ENCODE measurements around the gene CRELD2.

The CRELD2 gene

DNA sequence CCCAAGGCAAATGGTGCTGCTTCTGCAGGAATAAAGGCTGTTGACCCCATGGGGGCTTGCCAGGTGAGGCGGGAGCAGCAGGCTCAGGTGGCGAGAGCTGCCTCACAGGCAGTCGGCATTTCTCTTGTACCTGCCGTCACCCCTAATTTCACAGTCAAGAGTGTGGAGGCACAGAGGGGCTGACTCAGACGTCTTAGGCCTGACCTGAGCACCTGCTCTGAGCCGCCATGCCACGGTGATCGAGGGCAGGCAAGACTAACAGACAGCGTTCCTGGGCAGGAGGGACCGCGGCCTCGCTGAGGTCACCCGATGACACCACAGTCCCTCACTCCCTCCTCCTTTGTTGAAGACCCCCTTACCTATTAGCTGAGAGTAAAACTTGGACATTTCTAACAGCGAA, 5.4 kb upstream of the CRELD2 start:
- no peak for DNase-seq

- no peak for DNase-seq
Measured at GRCh38 chr22:49913446-49913845, 5.0 kb upstream of the CRELD2 start.

GRCh38 chr22:49914256-49914655, 4.2 kb upstream of the CRELD2 start:
- no peak for DNase-seq

DNA sequence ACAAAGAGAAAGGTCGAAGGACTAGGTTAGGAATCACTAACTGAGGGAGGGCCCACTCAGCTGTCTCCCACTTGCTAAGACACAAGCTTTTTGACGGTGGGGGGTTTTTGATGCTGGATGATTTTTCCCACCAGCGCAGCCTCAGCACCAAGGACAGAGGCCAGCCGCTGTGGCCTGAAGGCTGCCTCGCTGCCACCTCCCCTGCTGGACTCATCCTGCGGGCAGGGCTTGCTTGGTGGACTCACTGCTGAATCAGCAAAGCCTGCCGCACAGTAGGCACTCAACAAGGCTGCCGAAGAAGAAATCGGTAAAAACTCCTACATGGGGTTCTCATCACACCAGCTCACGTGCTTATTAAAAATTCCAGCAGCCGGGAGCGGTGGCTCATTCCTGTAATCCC, 2.8 kb upstream of the CRELD2 start:
- DNase-seq: no peak

GRCh38 chr22:49916831-49917230, 1.6 kb upstream of the CRELD2 start:
- DNase-seq: no peak

- DNase-seq: no peak
Measured at GRCh38 chr22:49918911-49919881, 762 bp downstream of the CRELD2 start.

DNA sequence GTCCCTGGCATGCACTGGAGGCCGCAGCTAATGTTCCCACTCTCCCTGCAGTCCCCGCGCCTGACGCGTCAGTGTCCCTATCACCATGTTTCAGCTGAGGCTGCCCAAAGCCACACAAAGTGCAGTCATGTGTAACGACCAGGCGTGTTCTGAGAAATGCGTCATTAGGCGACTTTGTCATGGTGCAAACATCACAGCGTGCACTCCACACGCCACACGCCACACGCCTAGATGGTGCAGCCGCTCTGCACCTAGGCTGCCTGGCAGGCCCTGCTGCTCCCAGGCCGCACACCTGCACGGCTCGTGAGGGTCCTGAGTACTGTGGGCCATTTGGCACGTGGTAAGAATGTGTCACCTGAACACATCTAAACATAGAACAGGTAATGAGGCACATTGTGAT, 2.4 kb downstream of the CRELD2 start:
- no peak for DNase-seq

DNA sequence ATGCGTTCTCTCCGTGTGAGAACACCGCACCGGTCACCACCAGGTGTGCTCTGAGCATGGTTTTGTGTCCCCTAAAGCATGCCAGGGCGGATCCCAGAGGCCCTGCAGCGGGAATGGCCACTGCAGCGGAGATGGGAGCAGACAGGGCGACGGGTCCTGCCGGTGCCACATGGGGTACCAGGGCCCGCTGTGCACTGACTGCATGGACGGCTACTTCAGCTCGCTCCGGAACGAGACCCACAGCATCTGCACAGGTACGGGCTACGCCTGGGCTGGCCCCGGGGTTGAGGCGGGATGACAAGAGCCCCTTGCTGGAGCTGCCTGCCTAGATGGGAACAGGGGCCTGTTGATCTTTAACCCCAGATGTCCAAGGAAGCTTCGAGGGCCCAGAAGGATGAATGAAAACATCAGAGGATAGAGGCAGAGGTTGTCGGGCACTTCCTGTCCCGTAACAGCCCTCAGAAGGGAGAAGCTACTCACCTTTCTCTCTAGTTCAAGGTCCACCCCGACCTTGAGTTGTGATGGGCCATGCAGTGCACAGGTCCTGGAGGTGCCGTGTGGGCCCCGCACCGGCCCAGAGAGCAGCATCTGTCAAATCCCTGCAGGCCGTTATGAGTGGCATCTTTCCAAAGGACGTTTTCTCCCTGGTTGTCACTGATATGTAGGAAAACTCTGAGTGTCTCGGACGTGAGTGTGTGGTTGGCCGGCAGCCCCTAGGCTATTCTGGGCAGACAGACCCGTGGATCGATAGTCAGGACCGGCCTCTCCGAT, 3.3 kb downstream of the CRELD2 start:
- no peak for DNase-seq

GRCh38 chr22:49922484-49922883, 4.0 kb downstream of the CRELD2 start:
- DNase-seq: no peak

GRCh38 chr22:49922926-49923325, 4.5 kb downstream of the CRELD2 start:
- no peak for DNase-seq

DNA sequence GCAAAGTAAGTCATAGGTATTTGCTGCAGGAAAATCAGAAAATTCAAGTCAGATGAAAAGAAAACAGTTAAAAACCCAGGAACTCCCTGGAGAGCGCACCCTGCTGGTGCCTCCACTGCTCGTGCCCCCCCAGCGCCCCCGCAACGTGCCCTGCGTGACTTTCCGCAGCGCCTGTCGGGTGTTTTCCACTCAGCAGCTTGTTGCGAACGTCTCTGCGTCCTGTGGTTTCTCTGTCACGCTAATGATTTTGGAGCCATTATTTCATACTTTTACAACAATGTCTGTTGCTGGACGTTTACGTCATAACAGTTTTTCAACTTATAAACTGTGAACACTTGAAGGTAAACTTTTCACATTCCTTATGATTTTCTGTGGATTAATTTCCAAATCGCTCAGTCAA, 5.0 kb downstream of the CRELD2 start:
- DNase-seq: no peak

GRCh38 chr22:49924113-49924833, 5.8 kb downstream of the CRELD2 start:
- no peak for DNase-seq

- DNase-seq: no peak
Measured at GRCh38 chr22:49925525-49926128, 7.2 kb downstream of the CRELD2 start.

GRCh38 chr22:49926916-49927315, 8.5 kb downstream of the CRELD2 start:
- DNase-seq: no peak

DNA sequence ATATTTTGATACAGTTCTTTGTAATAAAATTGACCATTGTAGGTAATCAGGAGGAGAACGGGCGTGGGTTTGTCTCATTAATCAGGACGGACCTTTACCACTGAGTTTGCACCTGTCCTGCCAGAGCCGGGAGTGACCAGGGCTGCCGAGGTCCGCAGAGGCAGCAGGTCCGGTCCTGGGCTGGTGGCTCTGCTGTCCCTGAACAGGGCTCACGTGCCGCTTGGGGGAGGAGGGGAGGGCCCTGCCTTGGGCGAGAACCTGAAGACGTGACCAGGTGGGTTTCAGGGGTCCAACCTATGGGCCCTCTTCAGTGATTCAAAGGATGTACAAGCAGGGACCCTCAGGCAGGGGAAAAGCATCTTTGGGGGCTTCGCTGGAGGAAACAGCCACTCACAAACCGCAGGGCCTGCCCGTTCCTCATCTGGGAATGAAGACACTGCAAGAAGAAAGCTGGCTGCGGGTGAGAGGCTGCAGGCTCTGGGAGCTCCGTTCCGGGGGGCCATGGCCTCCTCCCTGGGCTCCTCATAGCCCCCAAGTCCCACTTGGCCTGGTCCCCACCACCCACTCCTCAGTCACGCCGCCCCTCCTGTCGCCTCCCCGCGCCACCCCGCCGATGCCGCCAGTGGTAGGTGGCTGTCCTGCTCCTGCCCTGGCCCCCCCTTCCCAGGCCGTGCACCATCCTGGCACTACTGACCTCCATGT, 9.2 kb downstream of the CRELD2 start:
- no peak for DNase-seq

DNA sequence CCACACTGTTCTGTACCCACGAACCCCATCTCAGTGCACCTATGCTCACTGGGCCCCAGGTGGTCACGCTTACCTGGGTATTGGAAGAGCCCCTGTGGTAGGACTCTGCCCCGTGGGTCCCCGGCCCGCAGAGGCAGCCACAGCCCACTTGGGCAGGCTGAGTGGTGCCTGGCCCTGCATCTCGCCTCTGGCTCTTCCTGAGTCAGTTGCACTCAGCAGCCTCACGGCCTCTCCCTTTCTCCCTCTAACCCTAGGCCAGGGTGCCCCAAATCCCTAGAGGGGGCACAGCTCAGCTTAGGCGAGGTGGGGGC, 9.7 kb downstream of the CRELD2 start:
- DNase-seq: no peak

- no peak for DNase-seq
Measured at GRCh38 chr22:49928555-49929210, 10.2 kb downstream of the CRELD2 start.

DNA sequence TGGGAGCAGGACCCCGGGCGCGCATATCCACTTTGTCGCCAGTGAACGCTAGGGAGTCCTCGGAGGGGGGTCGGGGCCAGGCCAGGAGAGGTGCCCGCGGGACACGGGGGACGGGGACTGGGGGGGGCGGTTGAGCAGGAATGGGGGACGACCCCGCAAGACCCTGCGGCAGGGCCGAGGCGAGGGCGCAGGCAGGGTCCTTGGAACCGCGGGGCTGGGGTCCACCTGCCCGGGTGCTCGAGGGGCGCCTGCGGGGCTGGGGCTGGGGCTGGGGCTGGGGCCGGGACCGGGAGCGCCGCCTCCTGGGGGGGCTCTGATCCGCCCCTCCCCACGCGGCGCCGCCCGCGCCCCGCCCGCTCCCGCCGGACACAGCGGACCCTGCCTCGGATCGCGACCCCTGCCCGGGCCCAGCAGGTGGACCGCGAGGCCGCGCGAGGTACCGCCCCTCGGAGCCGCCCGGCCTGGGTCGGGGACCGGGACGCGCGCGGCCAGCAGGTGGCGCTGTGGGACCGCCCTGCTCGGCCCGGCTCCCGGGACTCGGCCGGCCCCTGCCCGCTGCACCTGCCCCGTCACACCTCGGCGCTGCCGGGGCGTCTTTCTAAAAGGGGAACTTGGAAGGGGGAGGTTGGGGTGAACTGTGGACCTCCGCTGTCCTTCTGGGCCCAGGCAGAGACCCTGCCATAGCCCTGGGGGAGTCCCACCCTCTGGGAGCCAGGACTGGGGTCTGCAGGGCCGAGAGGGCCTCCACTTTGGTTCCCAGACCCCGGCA, 11.0 kb downstream of the CRELD2 start:
- DNase-seq: peak; percentile 35

GRCh38 chr22:49929994-49930575, 11.7 kb downstream of the CRELD2 start:
- DNase-seq: no peak

GRCh38 chr22:49930596-49931412, 12.4 kb downstream of the CRELD2 start:
- DNase-seq: no peak
